IPS DF 6.9 (cell line): ENCODE results near the gene M6PR.
"Not testable (repeated sequence)": the region's sequence is repeated elsewhere in the genome, so short reads cannot be mapped to it uniquely, and the experiment has no call there.

ENCODE experiments used
- DNase-seq: peaks from one replicate; pipeline ENCODE4 v3.0.0-alpha.2; 2013; ENCODE audit warnings: low read depth, low spot score
- H3K27ac ChIP-seq: one replicate; pipeline ENCODE4 v1.5.1; 2013; ENCODE audit warnings: low read length, control low read depth
- H3K27me3 ChIP-seq: 2 replicates; pipeline ENCODE4 v1.6.1; 2013; ENCODE audit warnings: mild to moderate bottlenecking, low read length; ENCODE audit not compliant: control insufficient read depth, insufficient read depth
- H3K36me3 ChIP-seq: 2 replicates; pipeline ENCODE4 v1.6.1; 2013; ENCODE audit warnings: low read length; ENCODE audit not compliant: control insufficient read depth, insufficient read depth
- H3K4me1 ChIP-seq: 2 replicates; pipeline ENCODE4 v1.6.1; 2013; ENCODE audit warnings: low read length; ENCODE audit not compliant: control insufficient read depth, insufficient read depth
- H3K4me3 ChIP-seq: 2 replicates; pipeline ENCODE4 v1.5.1; 2013; ENCODE audit warnings: mild to moderate bottlenecking, low read length
- H3K9me3 ChIP-seq: 2 replicates; pipeline ENCODE4 v1.6.1; 2013; ENCODE audit warnings: low read length, inconsistent platforms; ENCODE audit not compliant: control insufficient read depth, insufficient read depth
- WGBS: extraction: QIAGEN DNeasy Blood & Tissue Kit; methylation state at CpG from one replicate; pipeline ENCODE4 v1.1.7; 2013; ENCODE audit warnings: mixed read lengths, missing lambda C conversion rate; ENCODE audit not compliant: insufficient read length, insufficient coverage; 5-methylcytosine and 5-hydroxymethylcytosine counted together

M6PR gene

DNA sequence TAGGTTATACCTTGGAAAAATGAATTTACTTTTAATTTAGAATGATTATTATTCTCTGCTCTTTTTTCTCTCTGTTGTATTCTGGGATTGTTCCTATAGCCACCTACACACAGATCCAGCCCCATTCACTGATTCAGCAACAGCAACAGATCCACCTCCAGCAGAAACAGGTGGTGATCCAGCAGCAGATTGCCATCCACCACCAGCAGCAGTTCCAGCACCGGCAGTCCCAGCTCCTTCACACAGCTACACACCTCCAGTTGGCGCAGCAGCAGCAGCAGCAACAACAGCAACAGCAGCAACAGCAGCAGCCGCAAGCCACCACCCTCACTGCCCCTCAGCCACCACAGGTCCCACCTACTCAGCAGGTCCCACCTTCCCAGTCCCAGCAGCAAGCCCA, 17.0 kb downstream of the M6PR start:
- not testable (repeated sequence) for DNase-seq, H3K4me3 ChIP-seq, H3K4me1 ChIP-seq, H3K9me3 ChIP-seq, H3K27me3 ChIP-seq, H3K27ac ChIP-seq
- WGBS = no CpG with 5 or more reads among the region's 3 CpGs
- peaks cover 44% of the 10 kb centered on the region; the same call in 1 of the 2 replicates for H3K36me3 ChIP-seq

DNA sequence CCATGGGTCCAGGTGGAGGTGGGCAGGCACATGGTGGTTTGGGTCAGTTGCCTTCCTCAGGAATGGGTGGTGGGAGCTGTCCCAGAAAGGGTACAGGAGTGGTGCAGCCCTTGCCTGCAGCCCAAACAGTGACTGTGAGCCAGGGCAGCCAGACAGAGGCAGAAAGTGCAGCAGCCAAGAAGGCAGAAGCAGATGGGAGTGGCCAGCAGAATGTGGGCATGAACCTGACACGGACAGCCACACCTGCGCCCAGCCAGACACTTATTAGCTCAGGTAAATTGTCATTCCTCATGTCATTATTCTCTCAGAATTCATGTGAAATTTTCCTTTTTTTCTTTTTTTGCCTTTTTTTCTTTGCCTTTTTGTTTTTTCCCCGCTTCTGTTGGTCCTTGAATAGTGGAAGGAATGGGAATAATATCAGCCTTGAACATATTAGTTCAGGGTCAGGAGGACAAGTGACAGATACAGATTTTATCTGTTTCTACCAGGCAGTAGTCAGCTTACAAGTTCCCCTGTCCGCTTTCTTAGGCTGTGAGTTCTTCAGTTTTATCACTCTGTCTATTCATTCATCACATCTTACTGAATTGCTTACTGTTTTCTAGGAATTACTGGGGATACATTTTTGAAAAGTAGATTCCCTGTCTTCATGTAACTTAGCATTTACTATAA, 18.7 kb downstream of the M6PR start:
- no CpG with 5 or more reads among the region's 4 CpGs for WGBS
- H3K4me1 ChIP-seq, H3K27me3 ChIP-seq, H3K27ac ChIP-seq, H3K9me3 ChIP-seq, DNase-seq, H3K4me3 ChIP-seq: not testable (repeated sequence)
- H3K36me3 ChIP-seq = peaks cover 36% of the 10 kb centered on the region; the same call in 1 of the 2 replicates

DNA sequence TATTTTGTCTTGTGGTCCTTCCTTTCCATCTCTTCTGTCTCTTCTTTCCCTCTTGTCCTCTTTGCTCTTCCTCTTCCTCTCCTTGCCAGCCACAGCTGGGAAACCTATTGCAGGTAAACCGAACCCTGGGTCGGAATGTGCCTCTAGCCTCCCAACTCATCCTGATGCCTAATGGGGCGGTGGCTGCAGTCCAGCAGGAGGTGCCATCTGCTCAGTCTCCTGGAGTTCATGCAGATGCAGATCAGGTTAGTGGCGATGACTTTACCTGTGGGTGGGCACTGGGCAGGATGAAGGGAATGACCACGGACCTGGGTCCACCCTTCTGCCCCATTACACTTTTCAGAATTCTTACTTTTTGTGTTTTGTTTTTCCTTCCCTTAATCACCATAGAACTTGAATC, 26.9 kb downstream of the M6PR start:
- no peak overlapping the region for H3K27ac ChIP-seq
- H3K9me3 ChIP-seq = no peaks in the 10 kb centered on the region
- peaks cover 54% of the 10 kb centered on the region for H3K36me3 ChIP-seq
- no CpG with 5 or more reads among the region's 5 CpGs for WGBS
- H3K4me1 ChIP-seq = no peaks in the 10 kb centered on the region
- DNase-seq = no peak
- no peaks in the 10 kb centered on the region for H3K27me3 ChIP-seq
- no peak overlapping the region for H3K4me3 ChIP-seq

DNA sequence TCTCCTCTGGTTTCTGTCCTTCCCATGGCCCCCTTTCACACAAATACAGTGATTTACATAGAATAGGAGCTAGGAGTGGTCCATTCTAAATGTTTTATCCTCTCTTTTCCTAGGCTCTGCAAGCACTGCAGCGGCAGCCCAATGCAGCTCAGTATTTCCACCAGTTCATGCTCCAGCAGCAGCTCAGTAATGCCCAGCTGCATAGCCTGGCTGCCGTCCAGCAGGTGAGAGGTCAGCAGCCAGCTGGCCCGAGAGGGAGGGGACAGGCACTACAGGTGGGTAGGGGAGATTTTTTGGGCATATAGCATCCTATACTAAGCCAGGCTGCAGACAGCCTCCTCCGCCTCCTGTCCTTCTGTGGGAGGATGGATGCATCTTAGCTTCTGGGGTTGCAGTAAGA, 29.8 kb downstream of the M6PR start:
- DNase-seq, H3K27ac ChIP-seq, H3K4me3 ChIP-seq, H3K4me1 ChIP-seq, H3K27me3 ChIP-seq, H3K9me3 ChIP-seq: not testable (repeated sequence)
- peaks cover 43% of the 10 kb centered on the region for H3K36me3 ChIP-seq
- WGBS = no CpG with 5 or more reads among the region's 4 CpGs

DNA sequence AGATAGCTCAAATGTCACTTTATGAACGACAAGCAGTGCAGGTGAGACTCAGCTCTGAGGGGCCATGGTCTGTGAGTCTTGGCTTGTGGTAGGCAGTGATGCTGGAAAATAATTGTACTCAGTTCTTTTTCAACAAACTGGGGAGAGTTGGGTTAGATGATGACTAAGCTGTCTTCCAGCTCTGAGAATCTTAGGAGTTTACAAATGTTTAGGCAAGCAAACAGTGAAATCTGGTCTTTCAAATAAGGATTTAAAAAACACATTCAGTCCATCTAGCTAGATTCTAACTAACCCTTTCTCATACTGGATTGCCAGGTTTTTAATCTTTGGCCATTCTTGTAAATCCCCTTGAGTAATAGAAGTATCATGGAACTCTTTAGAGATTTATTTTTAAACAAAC, 31.7 kb downstream of the M6PR start:
- Histone ChIP-seq H3K9me3 (no peaks in the 10 kb centered on the region), H3K27me3 (no peaks in the 10 kb centered on the region), H3K4me1 (no peaks in the 10 kb centered on the region), H3K4me3 (no peak overlapping the region), H3K27ac (no peak overlapping the region), H3K36me3 (peaks cover 35% of the 10 kb centered on the region)
- DNase-seq = no peak
- no CpG with 5 or more reads among the region's 1 CpG for WGBS

DNA sequence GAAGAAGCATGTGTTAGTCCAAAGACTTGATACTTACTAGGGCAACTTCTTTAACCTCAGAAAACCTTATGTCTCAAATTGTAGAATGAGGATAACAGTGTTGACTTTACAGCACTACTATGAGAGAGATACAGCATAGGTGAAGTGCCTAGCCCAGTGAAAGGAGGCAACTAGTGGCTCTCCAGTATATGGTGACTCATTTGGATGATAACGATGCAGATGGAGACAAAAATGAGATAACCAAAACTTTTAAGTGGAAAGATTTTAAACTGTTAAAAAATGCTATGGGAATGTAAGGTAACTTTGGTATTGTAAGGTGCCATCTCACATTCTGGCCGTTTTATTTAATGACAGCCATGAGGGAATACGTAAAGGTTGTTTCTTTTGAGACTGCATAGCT, 32.4 kb downstream of the M6PR start:
- no peak overlapping the region for H3K27ac ChIP-seq
- H3K4me1 ChIP-seq = no peaks in the 10 kb centered on the region
- H3K9me3 ChIP-seq = no peaks in the 10 kb centered on the region
- no peaks in the 10 kb centered on the region for H3K27me3 ChIP-seq
- WGBS = no CpG with 5 or more reads among the region's 3 CpGs
- peak overlapping the region; percentile 80; the same call in 1 of the 2 replicates for H3K4me3 ChIP-seq
- H3K36me3 ChIP-seq = peaks cover 30% of the 10 kb centered on the region
- DNase-seq = no peak

DNA sequence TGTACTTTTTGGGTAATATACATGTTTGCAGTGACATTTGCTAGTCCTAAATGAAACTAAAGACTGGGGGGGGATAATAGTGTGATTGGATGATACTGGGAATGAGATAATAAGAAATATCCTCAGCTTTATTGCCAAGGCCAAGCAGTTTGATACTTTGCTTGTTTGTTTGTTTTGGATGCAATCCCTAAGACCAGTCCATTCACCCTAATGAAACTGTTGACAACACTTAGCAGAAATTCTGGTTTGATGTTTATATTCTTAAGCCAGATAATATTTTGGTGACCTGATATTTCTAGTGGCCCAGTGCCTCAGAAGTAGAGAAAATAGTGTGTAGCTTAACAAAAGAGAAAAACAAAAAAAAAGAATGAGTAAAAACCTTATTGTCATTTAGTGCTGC, 33.3 kb downstream of the M6PR start:
- H3K4me3 ChIP-seq = peak overlapping the region; percentile 80; the same call in 1 of the 2 replicates
- H3K27ac ChIP-seq = no peak overlapping the region
- no peaks in the 10 kb centered on the region for H3K9me3 ChIP-seq
- peaks cover 1% of the 10 kb centered on the region; the same call in 1 of the 2 replicates for H3K4me1 ChIP-seq
- H3K36me3 ChIP-seq = peaks cover 25% of the 10 kb centered on the region
- H3K27me3 ChIP-seq = no peaks in the 10 kb centered on the region
- no peak for DNase-seq

DNA sequence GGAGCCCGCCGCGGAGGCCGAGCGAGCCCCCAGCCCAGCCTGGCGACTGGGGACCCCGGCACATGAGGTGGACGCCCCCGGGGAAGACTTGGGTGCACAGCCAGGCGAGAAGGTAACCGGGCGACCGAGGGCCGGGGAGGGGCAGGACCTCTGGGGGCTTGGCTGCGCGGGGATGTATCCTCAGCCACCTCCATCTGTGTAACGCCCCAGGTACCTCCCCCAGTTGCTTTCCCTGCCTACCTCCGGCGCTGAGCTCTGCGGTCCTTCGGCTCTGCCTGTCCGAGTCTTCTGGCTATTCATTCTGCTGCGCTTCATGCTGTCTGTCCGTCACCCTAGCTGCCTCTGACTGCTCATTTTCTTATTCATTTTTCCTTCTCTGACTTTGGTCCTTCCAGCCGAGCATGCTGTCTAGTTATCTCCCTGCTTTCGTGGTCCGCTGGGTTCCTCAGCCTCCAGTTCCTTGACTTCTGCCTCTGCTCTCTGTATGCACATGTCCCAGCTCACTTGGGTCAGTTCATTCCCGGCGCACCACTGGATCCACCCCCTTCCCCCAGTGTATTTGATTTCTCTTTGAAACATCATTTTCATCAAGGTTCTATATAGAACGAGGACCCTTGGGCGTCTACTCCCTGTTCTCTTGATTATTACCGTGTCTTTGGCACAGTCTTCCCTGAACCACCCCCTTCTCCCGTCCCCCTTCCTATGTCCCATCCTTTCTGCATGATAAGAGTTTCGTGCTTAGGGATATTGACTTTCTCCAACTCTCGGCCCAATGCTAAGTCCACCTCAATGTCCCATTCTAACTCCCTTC, 34.5 kb downstream of the M6PR start:
- Histone ChIP-seq H3K4me3 (peak overlapping the region; percentile 80), H3K27me3 (no peaks in the 10 kb centered on the region), H3K9me3 (no peaks in the 10 kb centered on the region), H3K36me3 (peaks cover 16% of the 10 kb centered on the region; the same call in 1 of the 2 replicates), H3K4me1 (peaks cover 1% of the 10 kb centered on the region; the same call in 1 of the 2 replicates), H3K27ac (peak overlapping the region; percentile 93)
- no peak for DNase-seq
- WGBS = no CpG with 5 or more reads among the region's 35 CpGs

DNA sequence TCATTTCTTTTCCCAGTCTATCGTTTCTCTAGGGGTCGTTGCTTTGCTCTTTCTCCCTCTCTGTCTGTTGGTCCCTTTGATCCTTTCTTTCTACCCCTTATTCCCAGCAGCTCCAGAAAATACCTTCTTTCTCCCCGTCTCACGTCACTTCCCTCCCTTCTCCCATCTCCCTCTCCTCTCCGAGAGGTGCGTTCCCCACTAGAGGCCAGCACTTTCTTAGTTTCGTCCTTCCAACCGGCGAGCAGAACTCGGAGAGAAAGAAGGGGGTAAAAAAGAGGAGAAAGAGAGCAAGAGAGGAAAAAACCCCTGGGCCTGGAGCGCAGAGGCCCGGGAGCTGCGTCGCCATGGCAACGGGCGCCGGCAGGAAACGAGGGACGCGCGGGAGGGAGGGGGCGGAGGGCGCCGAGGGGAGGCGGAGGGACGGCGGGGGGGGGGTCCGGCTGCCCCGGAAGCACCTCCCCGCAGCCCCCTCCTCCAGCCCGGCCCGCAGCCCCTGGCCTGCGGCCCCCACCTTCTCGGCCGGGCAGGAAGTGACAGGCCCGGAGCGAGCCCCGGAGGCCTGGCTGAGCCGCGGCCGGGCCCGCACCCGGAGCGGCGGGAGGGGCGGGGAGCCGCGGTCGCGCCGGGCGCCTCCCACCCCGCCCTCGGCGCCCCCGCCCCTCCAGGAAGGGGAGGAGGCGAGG, 35.3 kb downstream of the M6PR start, which contains the start of gene PHC1:
Gene PHC1, plus strand, starts transcription at position 477 of the 683 bp plus-strand sequence. CDS start 3,169 bp downstream, outside the sequence.
- not testable (repeated sequence) for H3K27me3 ChIP-seq, H3K36me3 ChIP-seq, H3K4me1 ChIP-seq, DNase-seq, H3K9me3 ChIP-seq
- Histone ChIP-seq H3K27ac (peak within 1 kb of the TSS; percentile 93), H3K4me3 (peak within 1 kb of the TSS; percentile 80)
- WGBS = no CpG with 5 or more reads among the region's 57 CpGs

DNA sequence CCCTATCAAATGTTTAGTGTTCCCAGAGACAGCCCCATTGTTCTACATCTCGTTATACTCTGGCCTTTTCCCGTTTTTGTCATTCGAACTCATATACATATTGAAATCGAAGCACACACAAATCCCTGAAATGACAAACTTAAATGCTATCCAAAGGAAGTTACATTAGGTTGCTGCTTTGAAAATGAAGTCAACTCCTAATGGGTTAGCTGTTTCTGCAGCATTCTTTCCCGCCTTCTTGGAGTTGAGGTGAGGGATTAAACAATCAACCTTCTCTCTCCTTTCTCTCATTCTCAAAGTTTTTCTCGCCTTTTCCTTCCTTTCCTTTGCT, 35.8 kb downstream of the M6PR start:
- H3K27me3 ChIP-seq = no peaks in the 10 kb centered on the region
- DNase-seq = no peak
- H3K36me3 ChIP-seq = peaks cover 5% of the 10 kb centered on the region; the same call in 1 of the 2 replicates
- peak overlapping the region; percentile 60; the same call in 1 of the 2 replicates for H3K4me3 ChIP-seq
- no peaks in the 10 kb centered on the region for H3K9me3 ChIP-seq
- no CpG with 5 or more reads among the region's 6 CpGs for WGBS
- H3K27ac ChIP-seq = peak overlapping the region; percentile 93
- H3K4me1 ChIP-seq = peaks cover 4% of the 10 kb centered on the region; the same call in 1 of the 2 replicates
